GM18505 (cell line): ENCODE results near the gene PABPC1L.

Experiments
- ATAC-seq: cut with Tn5 transposase; IDR thresholded peaks from one replicate; pipeline ENCODE4 v1.9.1; 2021; ENCODE audit not compliant: unreplicated experiment
- POLR2A ChIP-seq: IDR thresholded peaks from 4 replicates; pipeline ENCODE4 v1.6.1; 2011; ENCODE audit warnings: borderline replicate concordance; ENCODE audit not compliant: insufficient read depth, insufficient read length; ENCODE audit errors: extremely low read depth

PABPC1L gene

GRCh38 chr20:44979090-44979621, 69.3 kb downstream of the PABPC1L start:
- ATAC-seq, result peak; percentile 88
- TF ChIP-seq POLR2A, result no peak

GRCh38 chr20:44981736-44982406, 72.0 kb downstream of the PABPC1L start:
- no peak for ATAC-seq
- TF ChIP-seq POLR2A, result no peak

GRCh38 chr20:44983093-44983674, 73.3 kb downstream of the PABPC1L start:
- no peak for ATAC-seq

GRCh38 chr20:44988631-44989171, 78.8 kb downstream of the PABPC1L start:
- no peak for ATAC-seq
- no peak for TF ChIP-seq POLR2A

More at GRCh38 chr20:44983093-44983674, 73.3 kb downstream of the PABPC1L start:
- TF ChIP-seq POLR2A, result no peak
